ENCODE data around the gene PIK3IP1. TPM values are rescaled to one million over a fixed set of nuclear protein-coding genes. Genes with fewer than 3 reads are reported as not detected.

Gene PIK3IP1
- total and polyA plus RNA-seq, 8 donors, result 11.1 to 41.5 (median 12.5) TPM

DNA sequence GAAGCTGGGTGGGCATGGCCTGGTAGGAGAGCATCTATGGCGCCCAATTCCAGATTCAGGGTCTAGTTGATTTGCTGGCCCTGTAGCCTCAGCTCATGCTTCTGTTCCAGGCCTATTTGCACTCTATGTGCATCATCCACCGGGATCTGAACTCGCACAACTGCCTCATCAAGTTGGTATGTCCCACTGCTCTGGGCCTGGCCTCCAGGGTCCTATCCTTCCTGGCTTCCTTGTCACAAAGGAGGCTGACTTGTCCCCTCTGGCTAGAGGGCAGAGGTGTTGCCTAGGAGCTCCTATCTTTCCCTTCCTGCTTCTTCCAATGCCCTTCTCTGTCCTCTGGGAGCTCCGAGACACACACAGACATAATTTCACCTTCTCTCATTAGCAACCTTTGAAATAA, 21.3 kb downstream of the PIK3IP1 start:
- H3K27me3 ChIP-seq, result no peaks in the 10 kb centered on the region
- H3K4me3 ChIP-seq, result no peak overlapping the region
- no peaks in the 10 kb centered on the region for H3K9me3 ChIP-seq
- DNase-seq (no peak), ATAC-seq (no peak)
- H3K36me3 ChIP-seq, result peaks cover 0 to 100% of the 10 kb centered on the region in 2 donors
- no peak overlapping the region for H3K27ac ChIP-seq
- intact Hi-C loops (cut with DNase I), result no loop called here
- TF ChIP-seq, protein P1, sequence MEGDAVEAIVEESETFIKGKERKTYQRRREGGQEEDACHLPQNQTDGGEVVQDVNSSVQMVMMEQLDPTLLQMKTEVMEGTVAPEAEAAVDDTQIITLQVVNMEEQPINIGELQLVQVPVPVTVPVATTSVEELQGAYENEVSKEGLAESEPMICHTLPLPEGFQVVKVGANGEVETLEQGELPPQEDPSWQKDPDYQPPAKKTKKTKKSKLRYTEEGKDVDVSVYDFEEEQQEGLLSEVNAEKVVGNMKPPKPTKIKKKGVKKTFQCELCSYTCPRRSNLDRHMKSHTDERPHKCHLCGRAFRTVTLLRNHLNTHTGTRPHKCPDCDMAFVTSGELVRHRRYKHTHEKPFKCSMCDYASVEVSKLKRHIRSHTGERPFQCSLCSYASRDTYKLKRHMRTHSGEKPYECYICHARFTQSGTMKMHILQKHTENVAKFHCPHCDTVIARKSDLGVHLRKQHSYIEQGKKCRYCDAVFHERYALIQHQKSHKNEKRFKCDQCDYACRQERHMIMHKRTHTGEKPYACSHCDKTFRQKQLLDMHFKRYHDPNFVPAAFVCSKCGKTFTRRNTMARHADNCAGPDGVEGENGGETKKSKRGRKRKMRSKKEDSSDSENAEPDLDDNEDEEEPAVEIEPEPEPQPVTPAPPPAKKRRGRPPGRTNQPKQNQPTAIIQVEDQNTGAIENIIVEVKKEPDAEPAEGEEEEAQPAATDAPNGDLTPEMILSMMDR (IDR thresholded peaks at IDR 0.05), result no peak
- peaks cover 0 to 5% of the 10 kb centered on the region in 2 donors for H3K4me1 ChIP-seq

DNA sequence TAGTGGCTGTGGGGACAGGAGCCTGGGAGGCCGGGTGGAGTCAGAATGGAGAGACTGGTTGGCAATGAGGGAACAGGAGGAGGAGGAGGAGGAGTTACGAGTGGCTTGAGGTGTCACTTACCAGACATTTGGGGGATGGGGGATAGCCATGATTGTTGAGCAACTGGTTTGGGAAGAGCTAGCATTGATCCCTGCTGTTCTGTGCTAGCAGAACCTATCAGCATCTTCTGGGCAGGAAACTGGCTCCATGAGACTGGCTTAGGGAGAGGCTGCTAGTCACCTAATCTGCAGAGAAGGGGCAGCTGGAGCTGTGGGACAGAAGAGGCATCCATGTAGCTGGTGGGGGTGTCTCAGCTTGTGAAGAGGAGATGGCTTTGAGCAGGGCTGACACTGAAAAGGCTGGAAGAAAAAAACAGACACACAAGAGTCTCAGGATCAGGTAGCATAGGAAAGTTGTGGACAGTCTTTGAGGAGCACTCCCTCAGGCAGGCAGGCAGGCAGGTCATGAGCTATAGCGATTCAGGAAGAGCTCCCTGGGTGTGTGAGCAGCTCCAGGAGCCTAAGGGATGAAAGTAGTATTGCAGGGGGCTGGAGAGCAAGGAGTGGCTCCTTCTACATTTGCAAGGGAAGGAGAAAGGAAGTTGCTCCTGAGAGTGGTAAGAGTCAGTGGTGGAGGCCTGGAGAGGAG, 22.3 kb downstream of the PIK3IP1 start:
- H3K36me3 ChIP-seq, result peaks cover 0 to 100% of the 10 kb centered on the region in 2 donors
- intact Hi-C loops (cut with DNase I), result no loop called here

GRCh38 chr22:31268281-31268680, 24.0 kb downstream of the PIK3IP1 start:
- Histone ChIP-seq H3K4me1 (peaks cover 0 to 5% of the 10 kb centered on the region in 2 donors), H3K27me3 (no peaks in the 10 kb centered on the region), H3K4me3 (no peak overlapping the region), H3K27ac (no peak overlapping the region), H3K9me3 (no peaks in the 10 kb centered on the region), H3K36me3 (peaks cover 5 to 100% of the 10 kb centered on the region in 2 donors)
- TF ChIP-seq, protein P1 (IDR thresholded peaks at IDR 0.05), result no peak
- intact Hi-C loops (cut with DNase I), result no loop called here
- ATAC-seq (no peak), DNase-seq (no peak)

More for the DNA sequence above, 22.3 kb downstream of the PIK3IP1 start:
- Histone ChIP-seq H3K9me3 (no peaks in the 10 kb centered on the region), H3K27me3 (no peaks in the 10 kb centered on the region), H3K4me1 (peaks cover 0 to 5% of the 10 kb centered on the region in 2 donors), H3K4me3 (no peak overlapping the region), H3K27ac (peak overlapping the region in 1 of 2 donors; percentile 9)
- TF ChIP-seq, protein P1 (IDR thresholded peaks at IDR 0.05), result no peak
- no peak for DNase-seq
- no peak for ATAC-seq

- H3K4me3 ChIP-seq, result no peak overlapping the region
- peaks cover 0 to 5% of the 10 kb centered on the region in 2 donors for H3K4me1 ChIP-seq
- H3K27ac ChIP-seq, result no peak overlapping the region
- TF ChIP-seq, protein P1 (IDR thresholded peaks at IDR 0.05), result no peak
- H3K36me3 ChIP-seq, result peaks cover 5 to 100% of the 10 kb centered on the region in 2 donors
- intact Hi-C loops (cut with DNase I), result no loop called here
- H3K27me3 ChIP-seq, result no peaks in the 10 kb centered on the region
- ATAC-seq (no peak), DNase-seq (no peak)
- no peaks in the 10 kb centered on the region for H3K9me3 ChIP-seq
Measured at GRCh38 chr22:31263896-31264640, 28.2 kb downstream of the PIK3IP1 start.
